ENCODE results near the gene LRRC25. TPM values are rescaled to one million over a fixed set of nuclear protein-coding genes. Genes with fewer than 3 reads are reported as not detected.

Gene LRRC25
- total RNA-seq, 3 donors from 2014 or later (not counting 1 experiment from before 2014, with no cell fraction given) = 3.9 to 28.2 (median 12.0) TPM

DNA sequence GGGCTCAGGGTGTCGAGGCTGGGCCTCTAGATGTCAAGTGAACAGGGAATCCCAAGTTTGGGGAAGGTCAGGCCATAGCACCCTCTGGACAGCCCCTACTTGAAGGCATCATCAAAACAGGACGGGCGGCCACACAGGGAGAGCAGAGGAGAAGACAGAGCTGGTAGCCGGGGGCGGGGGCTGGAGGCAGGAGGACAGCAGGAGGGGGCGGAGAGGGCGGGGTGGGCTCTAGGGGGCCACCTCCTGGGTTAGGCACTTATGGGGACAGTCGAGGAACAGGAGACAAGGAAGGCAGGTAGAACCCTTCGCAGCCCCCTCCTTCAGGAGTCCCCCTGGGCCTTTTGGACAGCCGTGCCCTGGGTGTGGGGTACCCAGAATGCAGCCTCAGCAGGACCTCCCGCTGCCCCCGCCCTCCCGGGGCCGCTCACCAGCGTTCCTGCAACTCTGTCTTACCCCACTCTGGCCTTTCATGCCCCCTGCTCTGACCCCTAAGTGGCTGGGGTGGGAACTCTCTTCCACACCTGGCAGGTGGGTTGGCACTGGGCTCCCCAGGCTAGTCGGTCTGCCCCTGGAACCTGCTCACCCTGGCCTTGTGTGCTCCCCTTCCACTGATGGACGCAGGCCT, 27.6 kb upstream of the LRRC25 start:
- TF ChIP-seq, protein P1, sequence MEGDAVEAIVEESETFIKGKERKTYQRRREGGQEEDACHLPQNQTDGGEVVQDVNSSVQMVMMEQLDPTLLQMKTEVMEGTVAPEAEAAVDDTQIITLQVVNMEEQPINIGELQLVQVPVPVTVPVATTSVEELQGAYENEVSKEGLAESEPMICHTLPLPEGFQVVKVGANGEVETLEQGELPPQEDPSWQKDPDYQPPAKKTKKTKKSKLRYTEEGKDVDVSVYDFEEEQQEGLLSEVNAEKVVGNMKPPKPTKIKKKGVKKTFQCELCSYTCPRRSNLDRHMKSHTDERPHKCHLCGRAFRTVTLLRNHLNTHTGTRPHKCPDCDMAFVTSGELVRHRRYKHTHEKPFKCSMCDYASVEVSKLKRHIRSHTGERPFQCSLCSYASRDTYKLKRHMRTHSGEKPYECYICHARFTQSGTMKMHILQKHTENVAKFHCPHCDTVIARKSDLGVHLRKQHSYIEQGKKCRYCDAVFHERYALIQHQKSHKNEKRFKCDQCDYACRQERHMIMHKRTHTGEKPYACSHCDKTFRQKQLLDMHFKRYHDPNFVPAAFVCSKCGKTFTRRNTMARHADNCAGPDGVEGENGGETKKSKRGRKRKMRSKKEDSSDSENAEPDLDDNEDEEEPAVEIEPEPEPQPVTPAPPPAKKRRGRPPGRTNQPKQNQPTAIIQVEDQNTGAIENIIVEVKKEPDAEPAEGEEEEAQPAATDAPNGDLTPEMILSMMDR (IDR thresholded peaks at IDR 0.05) = no peak
- Histone ChIP-seq H3K9me3 (ENCODE audit: control insufficient read depth, insufficient read depth, low read length) (no peaks in the 10 kb centered on the region), H3K27me3 (ENCODE audit: control insufficient read depth, insufficient read depth, low read length) (no peaks in the 10 kb centered on the region), H3K36me3 (ENCODE audit: control insufficient read depth, insufficient read depth, low read length) (peaks cover 3% of the 10 kb centered on the region), H3K27ac (ENCODE audit: low read length) (no peak overlapping the region), H3K4me1 (ENCODE audit: control insufficient read depth, insufficient read depth, low read length) (peaks cover 88% of the 10 kb centered on the region), H3K4me3 (ENCODE audit: low read length) (no peak overlapping the region)
- H3K27me3 Mint-ChIP-seq (ENCODE audit: low read depth in 2 of 2) = no peaks in the 10 kb centered on the region
- peaks cover 47 to 73% of the 10 kb centered on the region in 2 donors for H3K4me1 Mint-ChIP-seq
- DNase-seq (no peak), ATAC-seq (no peak)
- intact Hi-C loops (cut with micrococcal nuclease) = no loop called here
- WGBS (ENCODE audit: insufficient coverage) = 86% methylated on average over 15 of the region's 17 CpGs
- no peaks in the 10 kb centered on the region for H3K9me3 Mint-ChIP-seq
- H3K36me3 Mint-ChIP-seq = no peaks in the 10 kb centered on the region
- H3K27ac Mint-ChIP-seq = peak overlapping the region in 1 of 2 donors; percentile 97
- no peak overlapping the region for H3K4me3 Mint-ChIP-seq

DNA sequence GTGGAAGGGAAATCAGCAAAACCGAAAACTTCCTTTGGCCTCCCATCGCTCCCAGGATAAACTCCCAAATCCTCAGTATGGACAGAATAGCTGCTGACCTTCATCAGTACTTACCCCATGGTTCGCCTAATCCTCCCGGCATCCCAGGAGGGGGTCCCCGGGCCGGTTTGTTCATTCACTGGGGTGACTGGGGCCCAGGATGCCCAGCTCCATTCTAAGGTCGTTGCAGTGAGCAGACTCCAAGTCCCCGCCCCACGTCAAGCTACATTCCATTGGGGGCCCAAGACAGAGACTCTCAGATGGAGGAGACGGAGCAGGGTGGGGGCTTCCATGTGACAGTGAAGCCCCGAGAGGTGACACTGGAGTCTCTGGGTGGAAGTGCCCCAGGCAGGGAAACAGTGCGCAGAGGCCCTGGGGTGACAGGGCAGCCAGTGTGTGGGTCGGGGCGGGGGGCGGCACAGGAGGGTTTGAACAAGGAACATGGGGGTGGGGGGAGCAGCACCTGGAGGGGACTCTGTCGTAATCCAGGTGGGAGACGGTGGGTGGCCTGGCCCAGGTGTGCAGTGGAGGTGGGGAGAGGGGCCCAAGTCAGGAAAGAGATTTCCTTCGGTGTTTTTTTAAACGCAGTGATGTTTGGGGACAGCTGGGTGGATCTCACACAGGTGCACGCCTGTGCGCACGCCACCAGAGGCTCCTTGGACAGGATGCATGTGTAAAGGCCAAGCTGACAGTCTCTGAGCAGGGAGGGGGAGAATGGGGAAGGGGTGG, 26.9 kb upstream of the LRRC25 start:
- Histone ChIP-seq H3K36me3 (ENCODE audit: control insufficient read depth, insufficient read depth, low read length) (peaks cover 3% of the 10 kb centered on the region), H3K27ac (ENCODE audit: low read length) (no peak overlapping the region), H3K4me1 (ENCODE audit: control insufficient read depth, insufficient read depth, low read length) (peaks cover 83% of the 10 kb centered on the region), H3K4me3 (ENCODE audit: low read length) (no peak overlapping the region), H3K9me3 (ENCODE audit: control insufficient read depth, insufficient read depth, low read length) (no peaks in the 10 kb centered on the region), H3K27me3 (ENCODE audit: control insufficient read depth, insufficient read depth, low read length) (no peaks in the 10 kb centered on the region)
- TF ChIP-seq, protein P1 (IDR thresholded peaks at IDR 0.05) = no peak
- Mint-ChIP-seq H3K4me3 (peak overlapping the region; percentile 60), H3K36me3 (no peaks in the 10 kb centered on the region), H3K27ac (peak overlapping the region; percentile 29 to 97), H3K9me3 (no peaks in the 10 kb centered on the region), H3K27me3 (ENCODE audit: low read depth in 2 of 2) (no peaks in the 10 kb centered on the region), H3K4me1 (peaks cover 48 to 69% of the 10 kb centered on the region in 2 donors)
- intact Hi-C loops (cut with micrococcal nuclease) = no loop called here
- peak in 1 of 2 donors; percentile 14 for DNase-seq
- ATAC-seq = no peak
- 81% methylated on average over 22 of the region's 22 CpGs for WGBS (ENCODE audit: insufficient coverage)

DNA sequence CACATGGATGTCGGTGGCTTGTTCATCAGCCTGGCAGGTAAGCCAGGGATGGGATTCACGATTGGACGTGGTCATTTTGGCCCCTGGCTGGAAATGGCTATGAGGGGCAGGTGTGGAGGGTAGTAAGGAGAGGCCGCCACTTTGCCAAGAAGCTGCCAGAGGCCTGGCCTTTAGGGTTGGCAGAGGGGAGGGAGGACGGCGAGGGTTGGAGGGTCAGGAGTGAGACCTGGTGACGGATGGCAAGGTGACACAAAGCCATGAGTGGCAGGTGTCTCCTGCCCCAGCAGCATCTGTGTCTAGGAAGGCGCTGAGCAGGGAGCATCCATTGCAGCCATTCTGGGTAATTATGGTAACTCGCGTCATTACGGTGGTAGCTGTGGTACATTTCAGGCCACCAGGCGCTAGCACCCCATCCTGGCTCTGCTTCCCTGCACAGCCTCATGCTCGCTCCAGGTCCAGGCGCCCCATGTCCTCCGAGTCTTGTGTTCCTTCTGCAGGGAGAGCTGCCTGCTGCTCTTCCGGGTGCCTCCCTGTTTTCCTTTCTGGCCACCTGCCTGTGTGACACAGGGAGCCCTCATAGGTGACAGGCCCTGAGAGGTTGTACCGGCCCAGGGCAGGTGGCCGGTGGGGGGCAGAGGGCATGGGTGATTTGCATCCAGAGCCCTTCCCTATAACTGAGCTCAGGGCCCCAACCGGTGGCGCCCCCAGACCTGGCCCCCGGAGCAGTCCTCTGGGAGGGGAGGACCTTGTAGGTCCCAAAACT, 26.0 kb upstream of the LRRC25 start:
- ATAC-seq (no peak), DNase-seq (peak in 1 of 2 donors; percentile 18)
- H3K36me3 ChIP-seq (ENCODE audit: control insufficient read depth, insufficient read depth, low read length) = peaks cover 3% of the 10 kb centered on the region
- no peaks in the 10 kb centered on the region for H3K9me3 ChIP-seq (ENCODE audit: control insufficient read depth, insufficient read depth, low read length)
- H3K4me1 ChIP-seq (ENCODE audit: control insufficient read depth, insufficient read depth, low read length) = peaks cover 83% of the 10 kb centered on the region
- TF ChIP-seq, protein P1 (IDR thresholded peaks at IDR 0.05) = no peak
- Mint-ChIP-seq H3K27me3 (ENCODE audit: low read depth in 2 of 2) (no peaks in the 10 kb centered on the region), H3K36me3 (no peaks in the 10 kb centered on the region), H3K4me3 (peak overlapping the region; percentile 91), H3K27ac (peak overlapping the region; percentile 86 to 97), H3K9me3 (no peaks in the 10 kb centered on the region), H3K4me1 (peaks cover 53 to 74% of the 10 kb centered on the region in 2 donors)
- intact Hi-C loops (cut with micrococcal nuclease) = no loop called here
- H3K4me3 ChIP-seq (ENCODE audit: low read length) = no peak overlapping the region
- no peak overlapping the region for H3K27ac ChIP-seq (ENCODE audit: low read length)
- H3K27me3 ChIP-seq (ENCODE audit: control insufficient read depth, insufficient read depth, low read length) = no peaks in the 10 kb centered on the region
- 87% methylated on average over 21 of the region's 21 CpGs for WGBS (ENCODE audit: insufficient coverage)

All from natural killer cell (primary cell).